Type B pancreatic cell (in vitro differentiated cells): ENCODE measurements around the gene KRT38. TPM values are rescaled to one million over a fixed set of nuclear protein-coding genes. Genes with fewer than 3 reads are reported as not detected.

Experiments
- DNase-seq: peaks from one replicate; pipeline ENCODE4 v3.0.0; 2021; ENCODE audit warnings: mixed read lengths; ENCODE audit not compliant: unreplicated experiment; ENCODE audit errors: extremely low spot score
- H3K27ac Mint-ChIP-seq: 2 replicates; pipeline ENCODE4 v1.8.0; 2021; ENCODE audit warnings: mild to moderate bottlenecking, mixed read lengths
- H3K27me3 Mint-ChIP-seq: 2 replicates; pipeline ENCODE4 v1.8.0; 2021; ENCODE audit warnings: mixed read lengths
- H3K36me3 Mint-ChIP-seq: 2 replicates; pipeline ENCODE4 v1.8.0; 2021; ENCODE audit warnings: mixed read lengths
- H3K4me1 Mint-ChIP-seq: one replicate; pipeline ENCODE4 v1.8.0; 2021; ENCODE audit warnings: mixed read lengths; ENCODE audit not compliant: unreplicated experiment
- H3K4me3 Mint-ChIP-seq: 2 replicates; pipeline ENCODE4 v1.8.0; 2021; ENCODE audit warnings: mild to moderate bottlenecking, mixed read lengths
- H3K9me3 Mint-ChIP-seq: 2 replicates; pipeline ENCODE4 v1.8.0; 2021; ENCODE audit warnings: mixed read lengths
- CTCF ChIP-seq: fragments of 200-600 bp; sonication (generic); conservative IDR thresholded peaks from 2 replicates; pipeline ENCODE4 v1.5.0; 2021; ENCODE audit warnings: antibody characterized with exemption, mild to moderate bottlenecking
- total RNA-seq: library from RNA; stranded (reverse); gene quantifications from 2 replicates; pipeline ENCODE4 v1.2.1, GENCODE V29; 2021; ENCODE audit warnings: low replicate concordance

KRT38 gene
- total RNA-seq, 1 donor from 2014 or later, result not detected

- Mint-ChIP-seq H3K4me3 (no peak overlapping the region), H3K36me3 (peaks cover 5% of the 10 kb centered on the region), H3K4me1 (peaks cover 28% of the 10 kb centered on the region), H3K27ac (no peak overlapping the region), H3K9me3 (no peaks in the 10 kb centered on the region), H3K27me3 (no peaks in the 10 kb centered on the region)
- no peak for DNase-seq
- no peak for TF ChIP-seq CTCF
Measured at GRCh38 chr17:41420134-41420533, 20.6 kb downstream of the KRT38 start.

GRCh38 chr17:41419716-41420115, 21.1 kb downstream of the KRT38 start:
- no peak for TF ChIP-seq CTCF
- DNase-seq, result no peak
- peaks cover 5% of the 10 kb centered on the region for H3K36me3 Mint-ChIP-seq
- no peaks in the 10 kb centered on the region for H3K27me3 Mint-ChIP-seq
- H3K4me3 Mint-ChIP-seq, result no peak overlapping the region
- no peak overlapping the region for H3K27ac Mint-ChIP-seq
- H3K4me1 Mint-ChIP-seq, result peaks cover 28% of the 10 kb centered on the region
- H3K9me3 Mint-ChIP-seq, result no peaks in the 10 kb centered on the region

- no peak for TF ChIP-seq CTCF
- Mint-ChIP-seq H3K9me3 (no peaks in the 10 kb centered on the region), H3K4me1 (peaks cover 29% of the 10 kb centered on the region), H3K36me3 (peaks cover 1% of the 10 kb centered on the region), H3K4me3 (peak overlapping the region; percentile 46), H3K27ac (peak overlapping the region; percentile 89), H3K27me3 (no peaks in the 10 kb centered on the region)
- DNase-seq, result no peak
Measured at GRCh38 chr17:41418116-41418860, 22.5 kb downstream of the KRT38 start.

GRCh38 chr17:41417576-41418015, 23.2 kb downstream of the KRT38 start:
- H3K27me3 Mint-ChIP-seq, result no peaks in the 10 kb centered on the region
- H3K9me3 Mint-ChIP-seq, result no peaks in the 10 kb centered on the region
- H3K4me1 Mint-ChIP-seq, result peaks cover 34% of the 10 kb centered on the region
- H3K4me3 Mint-ChIP-seq, result peak overlapping the region; percentile 46
- peak; percentile 67 for TF ChIP-seq CTCF
- no peak for DNase-seq
- H3K36me3 Mint-ChIP-seq, result no peaks in the 10 kb centered on the region
- H3K27ac Mint-ChIP-seq, result peak overlapping the region; percentile 89

- Mint-ChIP-seq H3K4me1 (peaks cover 34% of the 10 kb centered on the region), H3K27ac (peak overlapping the region; percentile 89), H3K27me3 (no peaks in the 10 kb centered on the region), H3K9me3 (no peaks in the 10 kb centered on the region), H3K4me3 (no peak overlapping the region), H3K36me3 (no peaks in the 10 kb centered on the region)
- no peak for TF ChIP-seq CTCF
- no peak for DNase-seq
Measured at GRCh38 chr17:41417127-41417526, 23.7 kb downstream of the KRT38 start.
